ENCODE measurements around the gene VMP1. TPM values are rescaled to one million over a fixed set of nuclear protein-coding genes. Genes with fewer than 3 reads are reported as not detected.
"Not testable (repeated sequence)": the region's sequence is repeated elsewhere in the genome, so short reads cannot be mapped to it uniquely, and the experiment has no call there.

The VMP1 gene
- polyA plus RNA-seq, 3 donors from 2014 or later: 61.5 to 81.4 (median 66.7) TPM

GRCh38 chr17:59851439-59852375 lies 144.3 kb downstream of the VMP1 start:
- no peaks in the 10 kb centered on the region for H3K36me3 Mint-ChIP-seq
- no peaks in the 10 kb centered on the region for H3K9me3 Mint-ChIP-seq
- no peak overlapping the region for H3K27ac Mint-ChIP-seq

DNA sequence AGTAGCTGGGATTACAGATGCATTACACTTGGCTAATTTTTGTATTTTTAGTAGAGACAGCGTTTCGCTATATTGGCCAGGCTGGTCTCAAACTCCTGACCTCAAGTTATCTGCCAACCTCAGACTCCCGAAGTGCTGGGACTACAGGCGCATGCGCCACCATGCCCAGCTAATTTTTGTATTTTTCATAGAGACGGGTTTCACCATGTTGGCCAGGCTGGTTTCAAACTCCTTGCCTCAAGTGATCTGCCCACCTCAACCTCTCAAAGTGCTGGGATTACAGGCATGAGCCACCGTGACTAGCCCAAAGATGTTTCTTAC lies 145.4 kb downstream of the VMP1 start:
- not testable (repeated sequence) for H3K36me3 Mint-ChIP-seq; H3K27ac Mint-ChIP-seq; DNase-seq; H3K9me3 Mint-ChIP-seq; H3K4me3 Mint-ChIP-seq; H3K27me3 Mint-ChIP-seq (ENCODE audit: low read depth in 3 of 3)
- H3K4me1 Mint-ChIP-seq: peaks cover 16 to 17% of the 10 kb centered on the region in 2 donors

More at GRCh38 chr17:59851439-59852375, 144.3 kb downstream of the VMP1 start:
- Mint-ChIP-seq H3K27me3 (ENCODE audit: low read depth in 3 of 3) (peaks cover 0 to 2% (median 2%) of the 10 kb centered on the region in 3 donors), H3K4me3 (no peak overlapping the region), H3K4me1 (peaks cover 19 to 24% of the 10 kb centered on the region in 2 donors)
- no peak for DNase-seq

- H3K4me1 Mint-ChIP-seq: peaks cover 14 to 15% of the 10 kb centered on the region in 2 donors
- H3K27ac Mint-ChIP-seq: peak overlapping the region in 1 of 6 donors; percentile 46
- no peak overlapping the region for H3K4me3 Mint-ChIP-seq
- peaks cover 0 to 2% (median 2%) of the 10 kb centered on the region in 3 donors for H3K27me3 Mint-ChIP-seq (ENCODE audit: low read depth in 3 of 3)
- DNase-seq: no peak
- no peaks in the 10 kb centered on the region for H3K9me3 Mint-ChIP-seq
- no peaks in the 10 kb centered on the region for H3K36me3 Mint-ChIP-seq
Measured at GRCh38 chr17:59853168-59853918, 145.9 kb downstream of the VMP1 start.

- not testable (repeated sequence) for H3K36me3 Mint-ChIP-seq; H3K27ac Mint-ChIP-seq; H3K27me3 Mint-ChIP-seq (ENCODE audit: low read depth in 3 of 3); H3K4me1 Mint-ChIP-seq; DNase-seq; H3K9me3 Mint-ChIP-seq; H3K4me3 Mint-ChIP-seq
Measured at GRCh38 chr17:59853919-59854729, 146.7 kb downstream of the VMP1 start.

DNA sequence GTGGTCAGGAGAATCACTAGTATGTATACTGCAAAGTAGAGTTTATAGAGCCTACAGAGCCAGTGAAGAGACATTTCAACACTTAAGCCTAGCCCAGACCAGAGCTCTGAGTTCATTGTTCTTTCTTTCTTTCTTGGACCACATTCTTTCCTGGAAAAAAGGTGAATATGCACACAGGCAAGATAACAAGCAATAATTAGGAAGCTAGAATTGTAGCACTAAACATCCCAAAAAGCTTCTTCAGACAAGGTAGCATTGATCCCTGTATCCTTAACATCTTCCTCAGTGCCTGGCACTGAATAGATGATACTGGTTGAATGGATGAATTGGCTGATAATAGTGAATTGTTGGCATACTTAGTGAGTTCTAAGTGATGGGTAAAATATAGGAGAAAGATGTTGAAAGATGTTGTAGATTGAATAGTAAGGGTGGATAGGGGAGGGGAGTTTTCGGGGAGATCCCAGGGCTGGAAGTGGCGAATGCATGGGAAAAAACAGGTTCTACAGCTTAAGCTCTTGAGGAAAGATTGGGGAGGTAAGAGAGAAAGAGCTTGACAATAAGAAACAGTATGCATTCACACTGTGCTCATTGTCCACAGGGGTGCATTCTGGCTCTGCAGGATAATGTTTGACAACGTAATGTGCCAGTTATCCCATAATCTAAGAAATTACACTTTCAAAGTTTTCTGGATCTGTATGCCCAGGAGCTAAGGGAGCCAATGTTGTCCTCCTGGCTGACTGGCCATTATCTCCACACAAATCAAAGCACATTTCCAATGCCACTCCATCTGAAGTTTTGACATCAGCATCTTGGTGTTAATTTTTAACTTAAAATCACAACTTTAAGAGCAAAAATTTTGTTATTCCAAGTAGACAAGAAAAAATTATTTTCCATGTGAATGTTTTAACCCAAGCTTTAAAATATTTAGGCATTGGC lies 149.7 kb downstream of the VMP1 start:
- H3K36me3 Mint-ChIP-seq: peaks cover 0 to 7% (median 3%) of the 10 kb centered on the region in 3 donors
- no peak for DNase-seq
- H3K4me3 Mint-ChIP-seq: no peak overlapping the region
- H3K4me1 Mint-ChIP-seq: peaks cover 2 to 6% of the 10 kb centered on the region in 2 donors
- H3K27ac Mint-ChIP-seq: peak overlapping the region in 1 of 6 donors; percentile 45
- H3K27me3 Mint-ChIP-seq (ENCODE audit: low read depth in 3 of 3): peaks cover 0 to 2% (median 0%) of the 10 kb centered on the region in 3 donors
- H3K9me3 Mint-ChIP-seq: no peaks in the 10 kb centered on the region

- DNase-seq: no peak
- peaks cover 0 to 12% (median 3%) of the 10 kb centered on the region in 3 donors for H3K36me3 Mint-ChIP-seq
- H3K4me3 Mint-ChIP-seq: no peak overlapping the region
- peaks cover 2 to 6% of the 10 kb centered on the region in 2 donors for H3K4me1 Mint-ChIP-seq
- peaks cover 0 to 2% (median 0%) of the 10 kb centered on the region in 3 donors for H3K27me3 Mint-ChIP-seq (ENCODE audit: low read depth in 3 of 3)
- H3K27ac Mint-ChIP-seq: peak overlapping the region in 1 of 6 donors; percentile 50
- no peaks in the 10 kb centered on the region for H3K9me3 Mint-ChIP-seq
Measured at GRCh38 chr17:59858167-59858816, 150.8 kb downstream of the VMP1 start.

- DNase-seq: no peak
- Mint-ChIP-seq H3K27me3 (ENCODE audit: low read depth in 3 of 3) (peaks cover 0 to 2% (median 0%) of the 10 kb centered on the region in 3 donors), H3K4me3 (no peak overlapping the region), H3K36me3 (peaks cover 0 to 12% (median 7%) of the 10 kb centered on the region in 3 donors), H3K4me1 (peaks cover 0 to 6% of the 10 kb centered on the region in 2 donors), H3K9me3 (no peaks in the 10 kb centered on the region), H3K27ac (no peak overlapping the region)
Measured at GRCh38 chr17:59858932-59859331, 151.5 kb downstream of the VMP1 start.

- no peak overlapping the region for H3K4me3 Mint-ChIP-seq
- H3K27ac Mint-ChIP-seq: peak overlapping the region in 1 of 6 donors; percentile 14
- peak in 1 of 3 donors; percentile 31 for DNase-seq
- H3K4me1 Mint-ChIP-seq: peaks cover 0 to 6% of the 10 kb centered on the region in 2 donors
- no peaks in the 10 kb centered on the region for H3K9me3 Mint-ChIP-seq
- H3K36me3 Mint-ChIP-seq: peaks cover 0 to 12% (median 7%) of the 10 kb centered on the region in 3 donors
- peaks cover 0 to 2% (median 0%) of the 10 kb centered on the region in 3 donors for H3K27me3 Mint-ChIP-seq (ENCODE audit: low read depth in 3 of 3)
Measured at GRCh38 chr17:59859444-59860025, 152.1 kb downstream of the VMP1 start.

- no peaks in the 10 kb centered on the region for H3K9me3 Mint-ChIP-seq
- no peak overlapping the region for H3K4me3 Mint-ChIP-seq
- H3K27me3 Mint-ChIP-seq (ENCODE audit: low read depth in 3 of 3): peaks cover 0 to 2% (median 0%) of the 10 kb centered on the region in 3 donors
- peaks cover 7 to 15% (median 11%) of the 10 kb centered on the region in 3 donors for H3K36me3 Mint-ChIP-seq
- H3K27ac Mint-ChIP-seq: no peak overlapping the region
- DNase-seq: no peak
- peaks cover 0 to 6% of the 10 kb centered on the region in 2 donors for H3K4me1 Mint-ChIP-seq
Measured at GRCh38 chr17:59863616-59864015, 156.2 kb downstream of the VMP1 start.

DNA sequence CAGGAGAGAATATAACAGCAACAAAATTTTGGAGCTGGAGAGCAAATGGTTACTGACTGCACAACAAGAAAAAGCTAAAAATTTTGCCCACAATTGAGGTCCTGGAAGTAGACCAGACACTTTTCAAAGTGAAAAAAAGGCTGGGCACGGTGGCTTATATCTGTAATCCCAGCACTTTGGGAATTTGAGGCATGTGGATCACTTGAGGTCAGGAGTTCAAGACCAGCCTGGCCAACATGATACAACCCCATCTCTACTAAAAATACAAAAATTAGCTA lies 162.4 kb downstream of the VMP1 start:
- H3K4me1 Mint-ChIP-seq: no peaks in the 10 kb centered on the region
- DNase-seq: no peak
- H3K27ac Mint-ChIP-seq: no peak overlapping the region
- no peaks in the 10 kb centered on the region for H3K9me3 Mint-ChIP-seq
- peaks cover 0 to 2% (median 0%) of the 10 kb centered on the region in 3 donors for H3K27me3 Mint-ChIP-seq (ENCODE audit: low read depth in 3 of 3)
- peaks cover 11 to 16% (median 12%) of the 10 kb centered on the region in 3 donors for H3K36me3 Mint-ChIP-seq
- no peak overlapping the region for H3K4me3 Mint-ChIP-seq

GRCh38 chr17:59870482-59870881 lies 163.0 kb downstream of the VMP1 start:
- Mint-ChIP-seq H3K27me3 (ENCODE audit: low read depth in 3 of 3) (peaks cover 0 to 2% (median 0%) of the 10 kb centered on the region in 3 donors), H3K4me3 (no peak overlapping the region), H3K36me3 (peaks cover 9 to 16% (median 11%) of the 10 kb centered on the region in 3 donors), H3K4me1 (no peaks in the 10 kb centered on the region), H3K27ac (peak overlapping the region in 2 of 6 donors; percentile 17 to 56), H3K9me3 (no peaks in the 10 kb centered on the region)
- DNase-seq: no peak

DNA sequence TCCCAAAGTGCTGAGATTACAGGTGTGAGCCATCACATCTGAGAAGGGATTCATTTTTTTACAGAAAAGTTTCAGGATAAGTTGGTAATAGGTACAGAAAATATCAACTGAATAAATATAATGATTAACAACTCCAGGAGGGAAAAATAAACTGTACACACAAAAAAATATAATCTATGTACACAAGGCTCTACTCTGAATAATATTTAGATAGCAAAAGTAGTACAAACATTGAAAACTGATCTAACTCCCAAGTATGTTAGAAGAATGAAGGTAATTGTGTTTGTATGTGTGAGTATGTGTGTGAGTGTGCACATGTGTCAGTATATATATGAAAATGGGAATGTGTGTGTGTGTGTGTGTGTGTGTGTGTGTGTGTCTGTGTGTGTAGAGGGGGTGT lies 164.9 kb downstream of the VMP1 start:
- no peak for DNase-seq
- H3K9me3 Mint-ChIP-seq: no peaks in the 10 kb centered on the region
- H3K27me3 Mint-ChIP-seq (ENCODE audit: low read depth in 3 of 3): peaks cover 0 to 2% (median 0%) of the 10 kb centered on the region in 3 donors
- H3K4me1 Mint-ChIP-seq: no peaks in the 10 kb centered on the region
- H3K4me3 Mint-ChIP-seq: no peak overlapping the region
- peak overlapping the region in 3 of 6 donors; percentile 8 to 52 (median 50) for H3K27ac Mint-ChIP-seq
- peaks cover 8 to 19% (median 14%) of the 10 kb centered on the region in 3 donors for H3K36me3 Mint-ChIP-seq

Data from immature natural killer cell (primary cell).